GM19043 (cell line): ENCODE measurements around the gene DGCR2.
"Not testable (repeated sequence)": the region's sequence is repeated elsewhere in the genome, so short reads cannot be mapped to it uniquely, and the experiment has no call there.

Experiments used
- ATAC-seq: cut with Tn5 transposase; IDR thresholded peaks from one replicate; pipeline ENCODE4 v1.9.1; 2021; ENCODE audit warnings: low read depth; ENCODE audit not compliant: unreplicated experiment

The DGCR2 gene

DNA sequence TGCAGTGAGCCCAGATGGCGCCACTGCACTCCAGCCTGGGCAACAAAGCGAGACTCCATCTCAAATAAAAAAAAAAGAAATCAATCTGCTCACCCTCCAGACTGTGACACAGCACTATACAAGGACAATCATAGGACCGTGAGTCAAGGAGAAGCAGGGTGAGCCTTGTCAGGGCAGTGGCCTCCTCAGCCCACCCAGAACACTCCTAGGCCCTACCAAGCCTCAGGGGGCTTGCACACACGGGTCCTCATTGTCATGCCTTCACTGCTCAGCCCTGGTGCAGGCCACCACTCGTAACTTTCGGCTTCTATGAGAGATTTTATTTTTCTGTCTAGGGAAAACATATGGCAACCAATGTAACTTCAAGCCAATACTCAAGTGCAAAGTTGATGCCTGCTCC lies 35.8 kb downstream of the DGCR2 start:
- ATAC-seq, result no peak

DNA sequence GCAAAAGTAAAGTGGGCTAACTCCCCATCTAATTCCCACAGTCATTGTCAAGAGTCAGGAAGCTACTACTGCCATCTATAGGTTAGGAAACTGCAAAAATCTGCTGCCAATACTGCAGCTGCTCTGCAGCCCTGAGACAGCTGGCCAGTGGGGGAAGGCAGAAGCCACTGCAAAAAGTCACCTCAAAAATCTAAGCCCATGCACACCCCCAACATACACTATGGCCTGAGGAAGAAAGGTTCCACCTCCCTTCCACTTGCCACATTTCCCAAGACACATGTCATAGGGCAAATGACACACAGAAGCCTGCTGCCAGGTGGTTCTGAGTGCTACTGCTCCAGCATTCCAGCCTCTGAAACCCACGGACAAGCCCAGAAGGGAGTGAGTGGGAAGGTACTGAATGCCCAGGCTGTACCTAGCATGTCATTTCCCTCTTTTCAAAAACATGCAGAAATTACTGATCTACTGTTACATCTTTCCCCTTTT lies 36.9 kb downstream of the DGCR2 start:
- no peak for ATAC-seq

DNA sequence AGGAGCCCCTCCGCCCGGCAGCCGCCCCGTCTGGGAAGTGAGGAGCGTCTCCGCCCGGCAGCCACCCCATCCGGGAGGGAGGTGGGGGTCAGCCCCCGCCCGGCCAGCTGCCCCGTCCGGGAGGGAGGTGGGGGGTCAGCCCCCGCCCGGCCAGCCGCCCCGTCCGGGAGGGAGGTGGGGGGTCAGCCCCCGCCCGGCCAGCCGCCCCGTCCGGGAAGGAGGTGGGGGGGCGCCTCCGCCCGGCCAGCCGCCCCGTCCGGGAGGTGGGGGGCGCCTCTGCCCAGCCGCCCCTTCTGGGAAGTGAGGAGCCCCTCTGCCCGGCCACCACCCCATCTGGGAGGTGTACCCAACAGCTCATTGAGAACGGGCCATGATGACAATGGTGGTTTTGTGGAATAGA lies 37.6 kb downstream of the DGCR2 start:
- not testable (repeated sequence) for ATAC-seq

DNA sequence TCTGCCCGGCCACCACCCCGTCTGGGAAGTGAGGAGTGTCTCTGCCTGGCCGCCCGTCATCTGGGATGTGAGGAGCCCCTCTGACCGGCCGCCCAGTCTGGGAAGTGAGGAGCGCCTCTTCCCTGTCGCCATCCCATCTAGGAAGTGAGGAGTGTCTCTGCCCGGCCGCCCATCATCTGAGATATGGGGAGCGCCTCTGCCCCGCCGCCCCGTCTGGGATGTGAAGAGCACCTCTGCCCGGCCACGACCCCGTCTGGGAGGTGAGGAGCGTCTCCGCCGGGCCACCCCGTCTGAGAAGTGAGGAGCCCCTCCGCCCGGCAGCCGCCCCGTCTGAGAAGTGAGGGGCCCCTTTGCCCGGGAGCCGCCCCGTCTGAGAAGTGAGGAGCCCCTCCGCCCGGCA lies 38.1 kb downstream of the DGCR2 start:
- not testable (repeated sequence) for ATAC-seq

DNA sequence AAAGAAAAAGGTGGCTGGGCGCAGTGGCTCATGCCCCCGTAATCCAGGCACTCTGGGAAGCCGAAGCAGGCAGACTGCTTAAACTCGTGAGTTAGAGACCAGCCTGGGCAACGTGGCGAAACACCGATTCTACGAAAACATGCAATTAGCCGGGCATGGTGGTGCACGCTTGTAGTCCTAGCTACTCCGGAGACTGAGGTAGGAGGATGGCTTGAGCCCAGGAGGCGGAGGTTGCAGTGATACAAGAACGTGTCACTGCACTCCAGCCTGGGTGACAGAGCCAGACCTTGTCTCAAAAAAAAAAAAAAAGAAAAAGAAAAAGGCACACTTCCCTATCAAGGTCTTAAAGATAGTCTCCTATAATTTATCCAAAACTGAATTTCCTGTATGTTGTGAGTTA lies 39.4 kb downstream of the DGCR2 start:
- ATAC-seq, result no peak

DNA sequence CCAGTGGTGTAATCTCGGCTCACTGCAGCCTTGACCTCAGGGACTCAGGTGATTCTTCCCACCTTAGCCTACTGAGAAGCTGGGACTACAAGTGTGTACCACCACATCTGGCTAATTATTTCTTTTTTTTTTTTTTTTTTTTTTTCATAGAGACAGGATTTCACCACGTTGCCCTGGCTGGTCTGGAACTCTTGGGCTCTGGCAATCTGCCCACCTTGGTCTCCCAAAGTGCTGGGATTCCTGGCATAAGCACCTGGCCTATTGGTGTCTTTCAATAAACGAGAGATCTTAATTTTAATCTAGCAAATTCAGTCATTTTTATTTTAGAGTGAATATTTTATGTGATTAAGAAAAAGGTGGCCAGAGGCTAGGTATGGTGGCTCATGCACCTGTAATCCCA lies 40.1 kb downstream of the DGCR2 start:
- ATAC-seq, result no peak

DNA sequence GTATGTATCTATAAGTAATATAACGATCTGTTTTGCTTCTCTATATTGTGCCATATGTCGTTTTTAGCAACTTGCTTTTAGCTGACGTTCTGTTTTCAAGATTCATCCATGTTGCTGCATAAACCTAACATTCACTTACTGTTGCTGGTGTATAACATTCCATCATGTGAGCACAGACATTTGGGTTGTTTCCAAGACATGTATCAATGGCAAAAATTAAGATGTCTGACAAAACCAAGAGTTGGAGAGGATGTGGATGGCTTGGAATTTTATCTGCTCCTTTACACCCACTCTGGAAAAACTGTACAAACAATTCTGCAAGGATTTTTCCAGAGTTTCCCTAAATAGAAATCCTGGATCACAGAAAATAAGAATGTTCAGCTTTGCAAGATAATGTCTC lies 40.9 kb downstream of the DGCR2 start:
- no peak for ATAC-seq

DNA sequence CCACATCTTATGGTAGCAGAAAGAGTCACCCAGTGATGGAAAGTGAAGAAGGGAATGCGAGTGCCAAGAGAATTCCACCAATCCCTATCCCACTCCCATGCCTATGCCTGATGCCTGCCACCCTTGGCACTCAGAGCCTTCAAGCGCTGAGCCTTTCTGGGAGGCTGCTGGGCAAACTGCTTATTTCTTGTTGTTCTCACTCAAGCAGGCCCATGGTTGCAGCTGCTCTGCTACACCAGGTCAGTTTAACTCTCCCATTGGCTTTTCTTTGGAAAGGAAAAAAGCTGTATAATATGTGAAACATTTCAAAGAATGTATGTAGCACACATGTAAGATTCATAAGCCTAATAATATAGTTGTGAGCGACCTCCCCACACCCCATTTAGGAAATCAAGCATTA lies 41.4 kb downstream of the DGCR2 start:
- no peak for ATAC-seq

DNA sequence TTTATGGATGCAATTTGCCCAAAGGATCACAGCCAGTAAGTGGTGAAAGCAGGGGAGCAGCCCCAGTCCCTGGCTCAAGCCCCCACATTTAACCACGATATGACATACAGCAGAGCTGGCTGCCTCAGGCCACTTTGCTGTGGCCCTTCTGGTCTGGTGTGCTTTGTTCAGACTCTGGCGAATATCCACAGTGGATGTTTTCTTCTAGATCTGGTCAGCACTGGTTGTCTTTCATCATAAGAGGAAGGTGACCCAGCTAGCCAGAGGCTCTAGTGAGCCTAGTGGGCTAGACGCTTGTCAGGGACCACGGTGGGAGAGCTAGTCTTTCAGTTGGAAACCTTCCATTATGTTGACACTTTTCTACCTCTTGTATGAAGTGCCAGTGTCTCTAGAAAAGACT lies 42.5 kb downstream of the DGCR2 start:
- ATAC-seq, result no peak

DNA sequence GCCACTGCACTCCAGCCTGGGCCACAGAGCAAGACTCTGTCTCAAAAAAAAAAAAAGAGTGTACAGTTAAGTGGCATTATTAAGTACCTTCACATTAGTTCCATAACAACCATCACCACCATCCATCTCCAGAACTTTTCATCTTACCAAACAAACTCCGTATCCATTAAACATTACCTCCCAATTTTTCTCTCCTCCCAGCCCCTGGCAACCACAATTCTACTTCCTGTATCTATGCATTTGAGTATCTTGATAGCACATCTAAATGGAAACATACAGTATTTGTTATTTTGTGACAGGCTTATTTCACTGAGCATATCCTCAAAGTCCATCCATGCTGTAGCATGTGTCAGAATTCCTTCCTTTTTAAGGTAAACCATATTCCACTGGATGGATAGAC lies 46.8 kb downstream of the DGCR2 start:
- no peak for ATAC-seq

DNA sequence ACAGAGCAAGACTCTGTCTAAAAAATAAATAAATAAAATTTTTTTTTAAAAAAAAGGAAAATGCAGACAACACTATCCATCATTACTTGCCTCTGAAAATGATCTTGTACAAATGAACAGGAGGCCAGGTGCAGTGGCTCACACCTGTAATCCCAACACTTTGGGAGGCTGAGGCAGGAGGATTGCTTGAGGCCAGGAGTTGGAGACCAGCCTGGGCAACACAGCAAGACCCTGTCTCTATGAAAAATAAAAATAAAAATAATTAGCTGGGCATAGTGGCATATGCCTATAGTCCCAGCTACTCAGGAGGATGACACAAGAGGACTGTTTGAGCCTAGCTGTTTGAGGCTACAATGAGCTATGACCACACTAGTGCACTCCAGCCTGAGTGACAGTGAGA lies 49.4 kb downstream of the DGCR2 start:
- ATAC-seq, result not testable (repeated sequence)

DNA sequence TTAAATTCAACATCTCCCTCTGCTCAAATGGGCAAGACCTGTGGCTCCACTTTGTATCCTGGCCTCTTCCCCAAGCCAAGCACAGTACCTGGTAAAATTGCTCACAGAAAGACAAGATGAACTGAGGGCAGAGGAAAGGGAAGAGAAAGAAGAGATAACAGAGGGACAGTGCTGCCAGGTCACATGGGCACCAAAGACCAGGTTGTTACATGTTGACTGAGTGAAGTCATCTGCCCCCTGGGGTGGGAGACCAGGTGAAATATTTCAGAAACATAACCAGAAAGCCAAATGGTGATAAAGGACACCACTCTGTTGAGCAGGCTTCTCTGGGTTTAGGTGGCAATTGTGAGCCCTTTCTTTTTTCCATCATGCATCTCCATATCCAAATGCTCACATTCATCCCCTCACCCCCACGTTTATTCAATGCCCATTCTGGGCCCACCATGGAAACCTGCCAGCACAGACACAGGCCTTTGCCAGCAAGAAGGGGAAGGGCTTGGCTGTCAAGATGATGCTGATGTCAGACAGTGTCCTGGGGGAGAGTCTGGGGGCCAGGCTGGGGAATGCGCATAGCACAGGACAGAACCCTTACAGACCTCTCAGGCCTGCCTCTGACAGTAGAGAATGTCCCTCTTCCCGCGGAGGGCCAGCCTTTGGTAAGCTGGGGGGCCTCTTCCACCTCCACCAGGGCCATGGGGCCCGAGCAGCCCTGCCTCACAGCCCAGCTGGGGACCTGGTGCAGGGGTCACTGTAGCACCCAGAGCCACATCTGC lies 51.6 kb downstream of the DGCR2 start:
- no peak for ATAC-seq

DNA sequence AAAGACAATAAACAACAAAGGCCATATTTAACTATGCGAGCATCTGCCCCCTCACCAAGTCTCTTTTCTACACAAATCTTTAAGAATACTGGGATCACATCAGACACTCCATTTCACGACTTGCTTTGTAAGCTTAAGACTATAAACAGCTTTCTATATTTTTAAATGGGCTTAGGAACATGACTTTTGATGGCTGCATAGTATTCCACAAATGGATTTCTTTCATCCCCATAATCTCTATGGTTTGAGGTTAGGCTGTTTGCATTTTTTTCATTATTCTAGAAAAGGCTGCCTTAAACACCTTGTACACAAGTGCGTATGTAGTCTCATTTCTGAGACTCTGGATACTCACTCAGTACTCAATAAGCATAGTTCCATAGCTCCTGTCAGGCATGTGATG lies 52.8 kb downstream of the DGCR2 start:
- ATAC-seq, result no peak

DNA sequence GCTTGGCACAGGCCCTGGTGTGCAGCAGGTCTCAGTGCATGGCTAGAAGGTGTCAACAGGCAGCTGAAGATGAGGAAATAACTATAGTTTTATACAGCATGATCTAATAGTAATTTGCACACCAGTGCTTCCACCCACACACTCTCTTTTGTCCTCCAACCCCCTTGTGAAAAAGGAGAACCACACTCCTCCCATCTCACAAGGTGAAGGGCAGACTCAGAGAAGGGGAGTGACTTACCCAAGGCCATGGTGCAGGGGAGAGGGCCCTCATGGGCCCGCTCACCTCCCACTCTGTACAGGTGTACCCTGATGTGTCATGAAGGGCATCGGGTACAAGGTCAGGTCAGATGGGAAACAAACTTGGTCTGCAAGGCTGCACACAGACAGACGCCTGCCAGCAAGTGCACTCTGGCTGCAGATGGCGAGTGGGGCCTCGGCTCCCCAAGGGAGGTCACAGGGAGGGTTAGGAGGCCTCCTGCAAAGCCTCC lies 53.4 kb downstream of the DGCR2 start:
- no peak for ATAC-seq

DNA sequence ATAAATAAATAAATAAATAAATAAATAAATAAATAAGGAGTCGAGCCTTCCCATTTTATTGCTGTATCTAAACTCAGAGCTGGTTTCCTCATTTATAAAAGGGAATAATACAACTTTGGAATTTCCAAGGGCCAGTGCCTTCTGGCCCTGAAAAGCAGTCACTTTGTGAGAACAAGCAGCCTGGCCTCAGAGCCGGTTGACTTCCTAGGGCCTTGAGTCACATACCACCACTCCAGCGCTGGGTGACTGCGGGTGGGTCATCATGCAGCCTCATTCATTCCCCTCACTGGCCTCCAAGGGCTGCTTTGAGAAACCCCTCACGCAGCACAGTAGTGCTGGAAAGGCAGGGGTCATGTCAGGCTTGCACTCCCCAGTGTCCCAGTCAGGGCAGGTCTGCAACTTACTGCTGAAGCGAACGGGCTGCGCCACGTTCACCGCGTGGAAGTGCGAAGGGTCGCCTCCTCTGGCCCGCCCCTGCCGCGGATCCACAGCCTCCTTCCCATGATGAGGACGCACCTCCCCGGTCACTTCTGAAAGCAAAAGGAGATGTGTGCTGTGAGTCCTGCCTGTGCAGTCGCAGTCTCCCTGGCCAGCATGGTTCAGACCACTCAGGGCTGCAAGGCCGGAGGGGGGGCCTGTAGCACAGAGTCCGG lies 54.4 kb downstream of the DGCR2 start:
- no peak for ATAC-seq

DNA sequence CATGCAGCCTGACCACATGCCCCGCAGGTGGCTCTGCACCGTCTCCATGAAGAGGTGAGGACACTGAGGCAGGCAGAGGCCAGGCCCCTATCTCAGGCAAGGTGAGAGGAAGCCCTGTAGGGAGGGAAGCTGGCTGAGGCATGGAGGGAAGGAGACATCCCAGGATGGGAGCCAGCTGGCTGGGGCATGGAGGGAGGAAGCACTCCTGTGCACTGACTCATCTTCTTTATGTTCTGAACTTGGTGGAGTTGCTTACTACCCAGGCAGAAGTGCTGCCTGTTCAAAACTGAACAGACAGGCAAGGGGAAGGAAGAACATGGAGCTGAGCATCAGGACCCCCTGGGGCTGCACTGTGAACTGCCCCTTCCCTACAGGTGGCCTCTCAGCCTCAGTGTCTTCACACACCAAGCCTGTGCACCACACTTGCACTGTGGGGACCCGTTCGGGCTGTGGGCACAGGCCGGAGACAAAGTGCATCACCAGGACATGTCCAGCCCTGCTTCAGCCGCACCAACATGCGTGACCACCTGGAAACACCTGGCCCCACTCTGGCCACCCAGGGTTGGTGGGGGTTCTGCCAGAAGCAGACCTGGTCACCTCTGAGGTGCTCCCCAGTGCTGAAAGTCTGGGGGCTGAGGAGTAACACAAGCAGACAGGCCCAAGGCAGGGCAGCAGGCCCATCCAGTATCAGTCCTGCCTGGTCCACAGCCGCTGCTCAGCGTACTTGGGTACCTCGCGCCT lies 55.5 kb downstream of the DGCR2 start:
- ATAC-seq, result no peak

DNA sequence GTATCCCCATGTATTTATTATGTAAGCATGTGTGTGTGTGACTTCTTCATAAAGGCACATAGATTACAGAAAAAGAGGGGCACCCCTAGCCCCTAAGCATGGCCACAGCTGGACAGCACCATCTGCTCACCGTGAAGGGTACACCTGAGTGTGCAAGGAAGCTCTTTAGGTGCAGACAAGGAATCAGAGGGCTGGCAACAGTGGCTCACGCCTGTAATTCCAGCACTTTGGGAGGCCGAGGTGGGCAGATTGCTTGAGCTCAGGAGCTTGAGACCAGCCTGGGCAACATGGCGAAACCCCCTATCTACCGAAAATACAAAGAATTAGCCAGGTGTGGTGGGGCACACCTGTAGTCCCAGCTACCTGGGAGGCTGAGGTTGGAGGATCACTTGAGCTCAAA lies 56.3 kb downstream of the DGCR2 start:
- no peak for ATAC-seq

DNA sequence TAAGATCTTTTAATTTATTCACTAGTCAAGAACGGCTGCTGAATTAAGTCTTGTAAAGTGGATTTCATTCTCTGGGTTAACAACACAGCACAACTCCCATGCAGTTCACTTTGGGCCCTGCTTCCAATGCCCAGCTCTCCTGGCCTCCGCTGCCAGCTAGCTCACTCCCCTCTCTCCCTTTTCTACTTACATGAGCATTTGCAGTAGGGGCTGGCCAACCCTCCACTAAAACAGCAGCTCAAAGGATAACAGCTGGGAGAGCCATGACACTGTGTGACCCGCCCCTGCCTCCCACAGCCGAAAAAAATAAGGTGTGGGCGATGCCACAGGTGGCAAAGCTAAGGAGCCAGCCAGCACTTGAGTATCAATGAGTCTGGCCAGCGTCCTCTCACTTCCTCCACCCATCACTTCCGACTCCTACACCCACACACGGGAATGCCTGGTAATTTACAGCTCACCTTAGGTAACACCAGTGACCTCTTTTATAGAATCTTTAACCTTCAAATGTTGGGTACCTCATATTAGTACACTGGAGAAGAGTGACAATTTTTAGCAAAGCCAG lies 56.8 kb downstream of the DGCR2 start:
- ATAC-seq, result no peak

DNA sequence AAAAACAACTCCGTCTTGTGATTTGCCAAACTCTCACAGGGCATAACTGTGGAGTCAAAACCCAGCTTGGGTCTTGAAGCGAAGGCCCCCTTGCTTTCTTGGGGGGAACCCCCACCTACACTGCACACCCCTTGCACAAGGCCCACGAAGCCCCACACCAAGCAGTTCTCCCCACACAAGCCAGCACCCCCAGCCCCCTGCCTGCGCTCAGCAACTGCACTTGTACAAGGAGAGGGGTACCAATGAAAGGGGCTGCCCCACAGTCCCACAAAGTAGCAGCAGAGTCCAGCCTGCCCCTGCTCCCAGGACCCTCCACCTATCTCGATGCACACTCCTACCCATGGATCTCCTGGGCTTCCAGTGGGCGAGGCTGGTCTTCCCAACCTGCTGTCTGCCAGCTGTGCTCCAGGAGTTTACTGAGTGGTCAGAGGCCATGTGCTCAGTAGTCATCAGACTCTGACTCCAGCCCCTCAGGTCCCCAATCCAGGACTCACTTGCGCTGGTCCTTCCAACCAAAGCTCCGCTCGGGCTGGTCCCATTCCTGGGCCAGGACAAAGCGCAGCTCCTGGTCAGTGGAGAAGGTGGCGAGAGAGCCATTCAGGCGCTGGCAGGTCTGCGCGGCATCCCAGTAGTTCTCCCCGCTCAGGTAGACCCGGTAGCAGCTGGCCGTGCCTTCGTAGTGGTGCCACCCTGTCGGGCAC lies 57.7 kb downstream of the DGCR2 start:
- ATAC-seq, result no peak

DNA sequence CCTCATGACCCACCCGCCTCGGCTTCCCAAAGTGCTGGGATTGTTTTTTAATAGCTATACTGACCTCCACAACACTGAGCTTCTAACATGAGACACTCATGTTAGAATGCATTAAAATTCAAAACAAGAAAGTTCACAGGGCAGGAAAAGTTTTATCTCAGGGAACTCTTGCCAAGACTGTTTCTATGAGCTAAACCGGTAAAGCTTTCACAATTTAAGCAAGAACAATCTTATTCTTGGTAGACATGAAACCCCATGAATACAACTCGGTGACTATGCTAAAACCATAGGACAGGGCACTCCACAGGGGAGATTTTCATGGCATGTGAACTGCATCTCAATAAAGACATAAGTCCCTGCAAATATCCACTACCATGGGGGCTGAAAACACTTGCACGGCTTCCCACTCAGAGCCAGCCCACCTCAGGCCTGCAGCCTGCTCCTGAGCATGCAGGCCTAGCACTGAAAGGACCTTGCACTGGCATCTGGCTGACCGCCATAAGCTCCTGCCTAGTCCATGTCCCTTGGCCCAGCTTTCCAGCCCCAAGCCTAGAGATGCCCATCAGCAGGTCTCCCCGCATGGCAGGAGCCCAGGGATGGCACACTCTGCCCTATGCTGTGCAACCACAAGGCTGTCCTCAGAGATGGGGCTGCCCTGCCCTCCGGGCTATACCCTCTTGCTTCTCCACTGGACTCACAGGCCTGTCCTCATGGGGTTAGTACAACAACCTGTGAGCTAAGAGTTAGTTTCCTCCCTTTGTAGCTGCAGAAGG lies 58.4 kb downstream of the DGCR2 start:
- ATAC-seq, result no peak
